A549 (cell line): ENCODE results near the gene KCNB1.

Source experiments
- RAD21 ChIP-seq, 2 experiments: fragments of >200 bp in 1 of 2; sonication (Bioruptor Twin) in 1 of 2; formaldehyde crosslinking in 1 of 2; IDR thresholded peaks in 1 of 2; conservative IDR thresholded peaks in 1 of 2; 2 replicates in 1 of 2; 3 replicates in 1 of 2; pipeline ENCODE4 v1.6.1; 2012 to 2018; ENCODE audit warnings: inconsistent platforms in 1 of 2
- REST ChIP-seq: fragments of 200-600 bp; sonication (generic); IDR thresholded peaks from 2 replicates; pipeline ENCODE4 v1.6.1; 2016; ENCODE audit warnings: antibody characterized with exemption, mild to moderate bottlenecking, moderate library complexity

DNA sequence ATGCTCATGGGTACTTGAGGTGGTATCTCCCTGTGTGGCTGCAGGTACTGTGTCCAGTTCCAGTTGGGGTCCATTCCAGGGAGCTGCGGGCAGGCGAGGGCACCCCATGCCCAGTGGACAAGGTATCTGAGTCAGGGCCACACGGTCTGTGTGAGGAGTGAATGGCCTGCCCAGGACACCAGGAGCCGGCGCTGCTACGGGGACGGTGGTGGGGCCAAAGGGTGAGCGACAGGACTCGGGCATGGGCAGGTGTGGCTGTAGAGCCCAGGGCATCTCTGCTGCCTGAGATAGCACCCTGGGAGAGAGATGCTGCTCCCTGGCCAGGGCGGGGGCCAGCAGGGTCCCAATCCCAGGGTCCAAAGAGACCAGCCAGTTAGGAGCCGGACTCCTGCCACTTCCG, 147.0 kb downstream of the KCNB1 start:
- TF ChIP-seq RAD21 (conservative IDR thresholded peaks at IDR 0.05 in 1 of 2, IDR thresholded peaks at IDR 0.05 in 1 of 2) (no peak), REST (no peak)
